Panc1 (cell line): ENCODE data around the gene SORCS1. TPM values are rescaled to one million over a fixed set of nuclear protein-coding genes. Genes with fewer than 3 reads are reported as not detected.

ENCODE experiments used
- ATAC-seq: fragments of 200-7000 bp; cut with Tn5 transposase; 2 replicates; pipeline ENCODE4 v1.9.1; 2020; ENCODE audit warnings: mild to moderate bottlenecking, moderate library complexity
- BruUV-seq: library from RNA; stranded (reverse); fragments of 400-500 nt; replicated peaks from 2 replicates; lab custom pipeline; 2021; lab: Mats Ljungman, UMichigan
- CTCF ChIA-PET: fragments of 300-600 bp; sonication (Branson Sonifier 250); formaldehyde crosslinking; loops from one replicate; lab custom pipeline; 2022; ENCODE audit warnings: antibody characterized with exemption; lab: Charles Lee
- POLR2A ChIA-PET: fragments of 300-600 bp; sonication (Branson Sonifier 250); formaldehyde crosslinking; loops from one replicate; lab custom pipeline; 2022; ENCODE audit warnings: antibody characterized with exemption; lab: Charles Lee
- DNase-seq: peaks from one replicate; pipeline ENCODE4 v3.0.0-alpha.2; 2010; ENCODE audit warnings: low read depth, low spot score
- H3K27ac ChIP-seq: 2 replicates; pipeline ENCODE4 v1.5.1; 2011; ENCODE audit warnings: mild to moderate bottlenecking, low read length, inconsistent platforms
- H3K27me3 ChIP-seq: fragments of 200-500 bp; sonication (Bioruptor generic); 2 replicates; pipeline ENCODE4 v1.6.0; 2014; ENCODE audit warnings: low read length, inconsistent platforms; ENCODE audit not compliant: control insufficient read depth, insufficient read depth
- H3K36me3 ChIP-seq: fragments of 200-500 bp; sonication (Bioruptor generic); 2 replicates; pipeline ENCODE4 v1.5.1; 2014; ENCODE audit warnings: inconsistent platforms, mild to moderate bottlenecking, low read length, moderate library complexity; ENCODE audit not compliant: control insufficient read depth, insufficient read depth
- H3K4me1 ChIP-seq: 2 replicates; pipeline ENCODE4 v1.5.1; 2011; ENCODE audit warnings: inconsistent platforms, mild to moderate bottlenecking, low read length, moderate library complexity; ENCODE audit not compliant: control insufficient read depth, insufficient read depth
- H3K4me3 ChIP-seq, 2 experiments: 2 replicates each; pipeline ENCODE4 v1.5.1; 2011 to 2012; ENCODE audit warnings: low read depth in 2 of 2, low read length in 2 of 2, mild to moderate bottlenecking in 2 of 2, inconsistent platforms in 1 of 2, moderate library complexity in 1 of 2
- H3K9me3 ChIP-seq: fragments of 200-500 bp; sonication (Bioruptor generic); 2 replicates; pipeline ENCODE4 v1.5.1; 2014; ENCODE audit warnings: low read depth, mild to moderate bottlenecking, inconsistent platforms, low read length, moderate library complexity; ENCODE audit not compliant: control insufficient read depth, insufficient read depth
- POLR2AphosphoS5 ChIP-seq: IDR thresholded peaks from 2 replicates; pipeline ENCODE4 v1.6.1; 2012; ENCODE audit warnings: mild to moderate bottlenecking, low read depth, low read length, moderate library complexity
- REST ChIP-seq, 2 experiments: IDR thresholded peaks; 2 replicates each; pipeline ENCODE4 v1.6.1; 2011 to 2012; ENCODE audit warnings: low read depth in 2 of 2, control low read depth in 1 of 2, low read length in 1 of 2, mild to moderate bottlenecking in 1 of 2, moderate library complexity in 1 of 2; ENCODE audit not compliant: insufficient read depth in 1 of 2
- SIN3A ChIP-seq: IDR thresholded peaks from 2 replicates; pipeline ENCODE4 v1.6.1; 2012; ENCODE audit warnings: low read depth, mild to moderate bottlenecking, low read length, moderate library complexity, borderline replicate concordance; ENCODE audit not compliant: insufficient read depth
- TCF7L2 ChIP-seq: IDR thresholded peaks from 2 replicates; pipeline ENCODE4 v1.6.1; 2011; ENCODE audit warnings: mild to moderate bottlenecking, low read depth, low read length, inconsistent platforms
- in situ Hi-C: cut with HindIII; loops from 2 replicates; pipeline ENCODE4 v1.10.0; 2016; ENCODE audit warnings: low sequenced_read_pairs, low pct_unique_long_range_greater_than_20kb
- intact Hi-C: fragments of 100-400 bp; cut with micrococcal nuclease; formaldehyde crosslinking; loops from one replicate; pipeline ENCODE4 v1.10.0; 2022; ENCODE audit not compliant: unreplicated experiment
- total RNA-seq: library from RNA; stranded (reverse); gene quantifications from one replicate; pipeline ENCODE4 v1.2.1, GENCODE V29; 2021; ENCODE audit not compliant: unreplicated experiment
- TF ChIP-seq, protein P1 (sequence below): fragments of 450-650 bp; IDR thresholded peaks from 2 replicates; pipeline ENCODE4 v1.5.1; 2017; ENCODE audit warnings: mild to moderate bottlenecking

Gene SORCS1
- total RNA-seq, 1 experiment from 2014 or later, result not detected

- in situ Hi-C loops (no loop called here), intact Hi-C loops (no loop called here)
- BruUV-seq, result no TSS peak
- CTCF ChIA-PET, result no interaction called here
- Histone ChIP-seq H3K36me3 (no peaks in the 10 kb centered on the region), H3K4me3 (no peak overlapping the region), H3K27me3 (no peaks in the 10 kb centered on the region), H3K9me3 (no peaks in the 10 kb centered on the region), H3K4me1 (no peaks in the 10 kb centered on the region), H3K27ac (no peak overlapping the region)
- ATAC-seq, result no peak
- TF ChIP-seq, protein P1, sequence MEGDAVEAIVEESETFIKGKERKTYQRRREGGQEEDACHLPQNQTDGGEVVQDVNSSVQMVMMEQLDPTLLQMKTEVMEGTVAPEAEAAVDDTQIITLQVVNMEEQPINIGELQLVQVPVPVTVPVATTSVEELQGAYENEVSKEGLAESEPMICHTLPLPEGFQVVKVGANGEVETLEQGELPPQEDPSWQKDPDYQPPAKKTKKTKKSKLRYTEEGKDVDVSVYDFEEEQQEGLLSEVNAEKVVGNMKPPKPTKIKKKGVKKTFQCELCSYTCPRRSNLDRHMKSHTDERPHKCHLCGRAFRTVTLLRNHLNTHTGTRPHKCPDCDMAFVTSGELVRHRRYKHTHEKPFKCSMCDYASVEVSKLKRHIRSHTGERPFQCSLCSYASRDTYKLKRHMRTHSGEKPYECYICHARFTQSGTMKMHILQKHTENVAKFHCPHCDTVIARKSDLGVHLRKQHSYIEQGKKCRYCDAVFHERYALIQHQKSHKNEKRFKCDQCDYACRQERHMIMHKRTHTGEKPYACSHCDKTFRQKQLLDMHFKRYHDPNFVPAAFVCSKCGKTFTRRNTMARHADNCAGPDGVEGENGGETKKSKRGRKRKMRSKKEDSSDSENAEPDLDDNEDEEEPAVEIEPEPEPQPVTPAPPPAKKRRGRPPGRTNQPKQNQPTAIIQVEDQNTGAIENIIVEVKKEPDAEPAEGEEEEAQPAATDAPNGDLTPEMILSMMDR, result no peak
- TF ChIP-seq POLR2AphosphoS5, result no peak
- TF ChIP-seq TCF7L2, result no peak
- no peak for TF ChIP-seq REST (IDR thresholded peaks at IDR 0.05; ENCODE audit: insufficient read depth in 1 of 2, low read depth in 2 of 2, low read length in 1 of 2)
- no peak for TF ChIP-seq SIN3A
- POLR2A ChIA-PET, result no interaction called here
- no peak for DNase-seq
These were observed 607.5 kb downstream of the SORCS1 start for GRCh38 chr10:106557053-106557452.

DNA sequence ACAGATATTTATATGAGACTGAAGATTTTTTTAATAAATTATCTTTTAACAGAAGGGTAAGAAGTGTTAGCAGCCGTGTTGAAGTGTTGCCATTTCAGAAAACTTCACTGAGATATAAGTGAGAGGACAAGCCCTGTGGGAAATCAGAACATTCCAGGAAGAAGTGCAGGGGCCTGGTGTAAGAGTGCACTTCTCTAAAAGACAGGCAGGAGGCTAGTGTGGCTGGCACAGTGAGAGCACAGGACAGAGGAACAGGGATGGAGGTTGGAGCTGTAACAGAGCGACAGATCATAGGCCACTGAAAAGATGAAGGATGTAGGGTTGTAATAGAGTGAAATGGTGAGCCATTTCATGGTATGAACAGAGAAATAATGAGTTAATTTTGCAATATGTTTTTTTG is 608.9 kb downstream of the SORCS1 start:
- H3K27ac ChIP-seq, result no peak overlapping the region

More for the DNA sequence above, 608.9 kb downstream of the SORCS1 start:
- DNase-seq (no peak), ATAC-seq (no peak)
- Histone ChIP-seq H3K4me3 (no peak overlapping the region), H3K4me1 (no peaks in the 10 kb centered on the region), H3K9me3 (no peaks in the 10 kb centered on the region), H3K27me3 (no peaks in the 10 kb centered on the region), H3K36me3 (no peaks in the 10 kb centered on the region)
- intact Hi-C loops, result no loop called here
- POLR2A ChIA-PET, result no interaction called here
- CTCF ChIA-PET, result no interaction called here
- no TSS peak for BruUV-seq
- in situ Hi-C loops, result no loop called here
- TF ChIP-seq REST (IDR thresholded peaks at IDR 0.05; ENCODE audit: insufficient read depth in 1 of 2, low read depth in 2 of 2, low read length in 1 of 2) (no peak), POLR2AphosphoS5 (no peak), SIN3A (no peak), TCF7L2 (no peak)
- TF ChIP-seq, protein P1, result no peak
